NCI-H748 treated with DMSO at 0.1 percent for 48 hours (cell line): ENCODE measurements around the gene LSM3.

Source experiments
- DNase-seq: peaks from one replicate; lab custom pipeline; 2025; lab: John Stamatoyannopoulos, UW

Gene LSM3

GRCh38 chr3:14241716-14242115 lies 63.1 kb downstream of the LSM3 start:
- no peak for DNase-seq

- DNase-seq, result no peak
These were observed 64.1 kb downstream of the LSM3 start for GRCh38 chr3:14242490-14243311.

- no peak for DNase-seq
These were observed 65.2 kb downstream of the LSM3 start for GRCh38 chr3:14243782-14244181.

GRCh38 chr3:14244521-14245247 lies 66.1 kb downstream of the LSM3 start:
- DNase-seq, result no peak

GRCh38 chr3:14245248-14245639 lies 66.6 kb downstream of the LSM3 start:
- no peak for DNase-seq

- no peak for DNase-seq
These were observed 67.2 kb downstream of the LSM3 start for GRCh38 chr3:14245822-14246221.

GRCh38 chr3:14246414-14246813 lies 67.8 kb downstream of the LSM3 start:
- no peak for DNase-seq

GRCh38 chr3:14248477-14248848 lies 69.8 kb downstream of the LSM3 start:
- no peak for DNase-seq

GRCh38 chr3:14248849-14249523 lies 70.4 kb downstream of the LSM3 start:
- no peak for DNase-seq
